Activated CD4-positive, alpha-beta T cell treated with anti-CD3 and anti-CD28 coated beads for 24 hours (primary cell): ENCODE data around the gene UNC5B.

Experiments
- DNase-seq, 2 donors: peaks; one replicate each; pipeline ENCODE4 v3.0.0-alpha.2; 2020; ENCODE audit warnings: low read depth in 2 of 2

UNC5B gene

GRCh38 chr10:71299071-71299785 is 86.9 kb downstream of the UNC5B start:
- DNase-seq: no peak

GRCh38 chr10:71300555-71301370 is 88.4 kb downstream of the UNC5B start:
- no peak for DNase-seq

GRCh38 chr10:71301371-71301916 is 89.1 kb downstream of the UNC5B start:
- DNase-seq: no peak

- no peak for DNase-seq
Observed at GRCh38 chr10:71302451-71302850, 90.1 kb downstream of the UNC5B start.

- DNase-seq: no peak
Observed at GRCh38 chr10:71302874-71303568, 90.7 kb downstream of the UNC5B start.

- DNase-seq: no peak
Observed at GRCh38 chr10:71303569-71303907, 91.2 kb downstream of the UNC5B start.

GRCh38 chr10:71304914-71305313 is 92.5 kb downstream of the UNC5B start:
- DNase-seq: no peak

GRCh38 chr10:71306979-71307378 is 94.6 kb downstream of the UNC5B start:
- no peak for DNase-seq

- no peak for DNase-seq
Observed at GRCh38 chr10:71307469-71308085, 95.2 kb downstream of the UNC5B start.

GRCh38 chr10:71308244-71308643 is 95.9 kb downstream of the UNC5B start:
- DNase-seq: no peak

- no peak for DNase-seq
Observed at GRCh38 chr10:71308985-71309384, 96.6 kb downstream of the UNC5B start.

GRCh38 chr10:71309919-71310318 is 97.5 kb downstream of the UNC5B start:
- DNase-seq: no peak

GRCh38 chr10:71312220-71312619 is 99.8 kb downstream of the UNC5B start:
- no peak for DNase-seq

- no peak for DNase-seq
Observed at GRCh38 chr10:71312811-71313789, 100.7 kb downstream of the UNC5B start.

- peak; percentile 28 to 35 for DNase-seq
Observed at GRCh38 chr10:71314028-71314693, 101.8 kb downstream of the UNC5B start.

GRCh38 chr10:71314694-71315225 is 102.4 kb downstream of the UNC5B start:
- no peak for DNase-seq

GRCh38 chr10:71316056-71316785 is 103.9 kb downstream of the UNC5B start:
- no peak for DNase-seq

GRCh38 chr10:71316786-71317160 is 104.4 kb downstream of the UNC5B start:
- DNase-seq: no peak

- no peak for DNase-seq
Observed at GRCh38 chr10:71317739-71318138, 105.4 kb downstream of the UNC5B start.
